HAP-1 (cell line): Measurements from ENCODE around the gene CR1L.
A peak's percentile ranks its signal among the peaks of the same experiment; 100 is the strongest.
"Not testable (repeated sequence)": the region's sequence is repeated elsewhere in the genome, so short reads cannot be mapped to it uniquely, and the experiment has no call there.

Experiments
- DNase-seq, 2 experiments: peaks; one replicate each; pipeline ENCODE4 v3.0.0-alpha.2; 2016 to 2020; ENCODE audit warnings: low spot score in 2 of 2
- H3K27me3 ChIP-seq: fragments of 250-450 bp; sonication (Bioruptor Pico); 2 replicates; pipeline ENCODE4 v1.5.1; 2020; ENCODE audit warnings: low read depth, mild to moderate bottlenecking, moderate library complexity
- H3K36me3 ChIP-seq: fragments of 250-450 bp; sonication (Bioruptor Pico); replicated peaks from 2 replicates; pipeline ENCODE4 v1.5.1; 2020; ENCODE audit warnings: mild to moderate bottlenecking
- H3K4me1 ChIP-seq: fragments of 250-450 bp; sonication (Bioruptor Pico); 2 replicates; pipeline ENCODE4 v1.5.1; 2020; ENCODE audit warnings: mild to moderate bottlenecking
- H3K4me3 ChIP-seq: fragments of 250-450 bp; sonication (Bioruptor Pico); 2 replicates; pipeline ENCODE4 v1.5.1; 2020; ENCODE audit warnings: mild to moderate bottlenecking, moderate library complexity
- H3K9me3 ChIP-seq: fragments of 250-450 bp; sonication (Bioruptor Pico); 2 replicates; pipeline ENCODE4 v1.5.1; 2020; ENCODE audit warnings: mild to moderate bottlenecking, moderate library complexity
- in situ Hi-C: fragments of 300-500 bp; cut with MboI; formaldehyde crosslinking; loops from 3 replicates; pipeline ENCODE4 v1.14.3; 2020; ENCODE audit warnings: low sequenced_read_pairs, inconsistent platforms, mixed read lengths

Gene CR1L

GRCh38 chr1:207676153-207676552 is 31.2 kb downstream of the CR1L start:
- DNase-seq, result no peak
- H3K4me3 ChIP-seq, result no peak overlapping the region

GRCh38 chr1:207680590-207681388 is 35.9 kb downstream of the CR1L start:
- in situ Hi-C loops, H3K36me3 ChIP-seq, H3K4me1 ChIP-seq, H3K27me3 ChIP-seq, H3K4me3 ChIP-seq, H3K9me3 ChIP-seq: not testable (repeated sequence)
- DNase-seq, result peak in 1 of 2 experiments; percentile 5

More at GRCh38 chr1:207676153-207676552, 31.2 kb downstream of the CR1L start:
- H3K4me1 ChIP-seq, result peaks cover 10% of the 10 kb centered on the region
- H3K27me3 ChIP-seq, result peaks cover 8% of the 10 kb centered on the region
- H3K36me3 ChIP-seq, result no peaks in the 10 kb centered on the region
- in situ Hi-C loops, result no loop called here
- H3K9me3 ChIP-seq, result no peaks in the 10 kb centered on the region

GRCh38 chr1:207682872-207683434 is 38.0 kb downstream of the CR1L start:
- in situ Hi-C loops, H3K9me3 ChIP-seq, H3K4me3 ChIP-seq, DNase-seq, H3K27me3 ChIP-seq, H3K36me3 ChIP-seq, H3K4me1 ChIP-seq: not testable (repeated sequence)

- H3K9me3 ChIP-seq, H3K4me1 ChIP-seq, in situ Hi-C loops, H3K4me3 ChIP-seq, DNase-seq, H3K27me3 ChIP-seq, H3K36me3 ChIP-seq: not testable (repeated sequence)
Measured at GRCh38 chr1:207690551-207690950, 45.6 kb downstream of the CR1L start.

GRCh38 chr1:207691010-207691409 is 46.1 kb downstream of the CR1L start:
- no peaks in the 10 kb centered on the region for H3K9me3 ChIP-seq
- H3K36me3 ChIP-seq, result no peaks in the 10 kb centered on the region
- no peak for DNase-seq
- in situ Hi-C loops, result no loop called here
- H3K27me3 ChIP-seq, result peaks cover 3% of the 10 kb centered on the region
- H3K4me3 ChIP-seq, result no peak overlapping the region
- H3K4me1 ChIP-seq, result no peaks in the 10 kb centered on the region

- H3K27me3 ChIP-seq, result peaks cover 3% of the 10 kb centered on the region
- in situ Hi-C loops, result no loop called here
- H3K9me3 ChIP-seq, result no peaks in the 10 kb centered on the region
- H3K4me1 ChIP-seq, result no peaks in the 10 kb centered on the region
- no peak for DNase-seq
- no peak overlapping the region for H3K4me3 ChIP-seq
- H3K36me3 ChIP-seq, result no peaks in the 10 kb centered on the region
Measured at GRCh38 chr1:207691841-207692240, 46.9 kb downstream of the CR1L start.

GRCh38 chr1:207692291-207692690 is 47.4 kb downstream of the CR1L start:
- in situ Hi-C loops, result not testable (repeated sequence)

GRCh38 chr1:207695891-207696290 is 51.0 kb downstream of the CR1L start:
- Histone ChIP-seq H3K9me3 (no peaks in the 10 kb centered on the region), H3K27me3 (no peaks in the 10 kb centered on the region), H3K4me3 (no peak overlapping the region), H3K4me1 (no peaks in the 10 kb centered on the region), H3K36me3 (no peaks in the 10 kb centered on the region)
- no peak for DNase-seq
- in situ Hi-C loops, result no loop called here

More at GRCh38 chr1:207692291-207692690, 47.4 kb downstream of the CR1L start:
- not testable (repeated sequence) for H3K4me1 ChIP-seq, H3K9me3 ChIP-seq, DNase-seq, H3K4me3 ChIP-seq, H3K36me3 ChIP-seq, H3K27me3 ChIP-seq

- DNase-seq, result peak; percentile 50 to 74
- H3K9me3 ChIP-seq, result no peaks in the 10 kb centered on the region
- H3K4me1 ChIP-seq, result no peaks in the 10 kb centered on the region
- no peak overlapping the region for H3K4me3 ChIP-seq
- in situ Hi-C loops, result no loop called here
- H3K36me3 ChIP-seq, result no peaks in the 10 kb centered on the region
- no peaks in the 10 kb centered on the region for H3K27me3 ChIP-seq
Measured at GRCh38 chr1:207698822-207699483, 54.0 kb downstream of the CR1L start.

- Histone ChIP-seq H3K4me3 (no peak overlapping the region), H3K36me3 (no peaks in the 10 kb centered on the region), H3K9me3 (no peaks in the 10 kb centered on the region), H3K4me1 (no peaks in the 10 kb centered on the region), H3K27me3 (peaks cover 3% of the 10 kb centered on the region; the same call in 1 of the 2 replicates)
- DNase-seq, result no peak
- in situ Hi-C loops, result no loop called here
Measured at GRCh38 chr1:207702317-207702716, 57.4 kb downstream of the CR1L start.

- in situ Hi-C loops, result no loop called here
- Histone ChIP-seq H3K4me3 (no peak overlapping the region), H3K36me3 (no peaks in the 10 kb centered on the region), H3K27me3 (peaks cover 3% of the 10 kb centered on the region), H3K4me1 (no peaks in the 10 kb centered on the region), H3K9me3 (no peaks in the 10 kb centered on the region)
- no peak for DNase-seq
Measured at GRCh38 chr1:207703712-207704111, 58.8 kb downstream of the CR1L start.

GRCh38 chr1:207708004-207708403 is 63.1 kb downstream of the CR1L start:
- H3K9me3 ChIP-seq, H3K4me3 ChIP-seq, DNase-seq, H3K27me3 ChIP-seq, H3K36me3 ChIP-seq, H3K4me1 ChIP-seq, in situ Hi-C loops: not testable (repeated sequence)

- H3K4me3 ChIP-seq, result no peak overlapping the region
- no peak for DNase-seq
- H3K4me1 ChIP-seq, result no peaks in the 10 kb centered on the region
- no peaks in the 10 kb centered on the region for H3K36me3 ChIP-seq
- in situ Hi-C loops, result no loop called here
- H3K9me3 ChIP-seq, result no peaks in the 10 kb centered on the region
- H3K27me3 ChIP-seq, result no peaks in the 10 kb centered on the region; the same call in 1 of the 2 replicates
Measured at GRCh38 chr1:207711285-207711684, 66.4 kb downstream of the CR1L start.

- H3K27me3 ChIP-seq, H3K36me3 ChIP-seq, in situ Hi-C loops, H3K9me3 ChIP-seq, H3K4me3 ChIP-seq, H3K4me1 ChIP-seq, DNase-seq: not testable (repeated sequence)
Measured at GRCh38 chr1:207712701-207713100, 67.8 kb downstream of the CR1L start.
